Peyer's patch (tissue), 4 donors: Measurements from ENCODE around the gene BMP6.

Source experiments
- CTCF ChIP-seq, 6 experiments: fragments of 450-650 bp in 4 of 6; fragments of 200-600 bp in 2 of 6; sonication (generic) in 1 of 6; IDR thresholded peaks; one replicate each; pipeline ENCODE4 v1.5.1; 2017 to 2019; ENCODE audit warnings: antibody characterized with exemption in 6 of 6, mild to moderate bottlenecking in 3 of 6, moderate library complexity in 1 of 6
- POLR2A ChIP-seq, 2 donors: fragments of 450-650 bp; IDR thresholded peaks; one replicate each; pipeline ENCODE4 v1.5.1; 2017; ENCODE audit warnings: antibody characterized with exemption in 2 of 2, mild to moderate bottlenecking in 2 of 2, moderate library complexity in 2 of 2

DNA sequence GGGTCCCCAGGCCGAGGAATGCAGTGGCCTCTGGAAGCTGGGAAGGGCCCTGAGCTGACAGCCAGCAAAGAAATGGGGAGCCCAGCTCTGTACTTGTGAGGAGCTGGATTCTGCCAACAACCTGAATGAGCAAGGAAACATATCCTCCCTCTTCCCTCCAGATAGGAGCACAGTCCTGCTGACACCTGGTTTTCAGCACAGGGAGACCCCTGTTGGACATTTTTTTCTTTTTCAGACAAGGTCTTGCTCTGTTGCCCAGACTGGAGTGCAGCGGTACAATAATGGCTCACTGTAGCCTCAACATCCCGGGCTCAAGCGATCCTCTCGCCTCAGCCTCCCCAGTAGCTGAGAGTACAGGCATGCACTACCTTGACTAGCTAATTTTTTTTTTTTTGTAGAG, 21.5 kb downstream of the BMP6 start:
- no peak for TF ChIP-seq CTCF (IDR thresholded peaks at IDR 0.05)
- TF ChIP-seq POLR2A (IDR thresholded peaks at IDR 0.05): no peak
